IPS-15b (cell line): ENCODE measurements around the gene AGBL4.

Experiments used
- H3K27me3 ChIP-seq: one replicate; pipeline ENCODE4 v1.6.1; 2013; ENCODE audit warnings: low read length; ENCODE audit not compliant: control insufficient read depth, insufficient read depth
- H3K36me3 ChIP-seq: one replicate; pipeline ENCODE4 v1.6.1; 2013; ENCODE audit warnings: low read length; ENCODE audit not compliant: control insufficient read depth, insufficient read depth
- H3K4me1 ChIP-seq: one replicate; pipeline ENCODE4 v1.6.1; 2013; ENCODE audit warnings: mild to moderate bottlenecking, low read length; ENCODE audit not compliant: control insufficient read depth, insufficient read depth
- H3K4me3 ChIP-seq: one replicate; pipeline ENCODE4 v1.5.1; 2013; ENCODE audit warnings: low read depth, low read length
- H3K9ac ChIP-seq: one replicate; pipeline ENCODE4 v1.6.1; 2013; ENCODE audit warnings: low read depth, mild to moderate bottlenecking, low read length
- H3K9me3 ChIP-seq: one replicate; pipeline ENCODE4 v1.6.1; 2013; ENCODE audit warnings: mild to moderate bottlenecking, low read length; ENCODE audit not compliant: control insufficient read depth, insufficient read depth

AGBL4 gene

DNA sequence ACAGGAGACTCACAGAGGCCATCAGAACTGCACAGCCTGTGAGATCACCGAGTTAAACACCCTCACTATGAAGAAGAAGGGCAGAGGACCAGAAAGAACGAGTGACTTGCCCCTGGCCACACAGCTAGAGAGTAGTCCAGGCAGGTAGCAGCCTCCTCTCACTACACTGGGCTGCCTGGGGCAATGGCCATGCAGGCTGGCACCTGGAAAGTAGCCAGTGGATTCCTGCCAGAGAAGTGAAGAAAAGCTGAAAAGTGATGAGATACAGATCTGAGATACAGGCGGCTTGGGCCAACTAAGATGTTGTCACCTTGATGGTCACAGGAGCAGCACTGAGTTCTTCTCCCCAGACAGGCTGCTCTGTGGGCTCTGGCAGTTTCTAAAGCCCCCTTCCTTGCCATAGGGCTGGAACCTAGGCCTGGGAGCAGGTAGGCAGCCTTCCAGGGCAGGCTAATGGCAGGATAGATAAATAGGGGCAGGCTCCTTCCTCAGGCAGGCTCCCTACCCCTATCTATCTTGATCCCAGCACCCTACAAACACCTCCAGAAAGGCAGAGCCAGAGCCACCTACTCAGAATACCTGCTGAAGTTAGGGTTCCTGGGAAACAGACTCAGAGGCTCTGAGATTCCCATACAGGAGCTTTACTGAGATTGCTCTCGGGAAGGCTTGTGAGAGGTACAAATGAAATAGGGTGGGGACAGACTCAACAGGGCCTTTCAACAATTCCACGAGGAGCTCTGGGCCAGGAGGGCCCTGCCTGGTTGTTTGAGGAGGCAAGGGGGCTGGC is 1353.3 kb downstream of the AGBL4 start:
- no peak overlapping the region for H3K4me3 ChIP-seq
- no peaks in the 10 kb centered on the region for H3K36me3 ChIP-seq
- no peak overlapping the region for H3K9ac ChIP-seq
- H3K27me3 ChIP-seq, result no peaks in the 10 kb centered on the region
- no peaks in the 10 kb centered on the region for H3K9me3 ChIP-seq
- H3K4me1 ChIP-seq, result peaks cover 13% of the 10 kb centered on the region

DNA sequence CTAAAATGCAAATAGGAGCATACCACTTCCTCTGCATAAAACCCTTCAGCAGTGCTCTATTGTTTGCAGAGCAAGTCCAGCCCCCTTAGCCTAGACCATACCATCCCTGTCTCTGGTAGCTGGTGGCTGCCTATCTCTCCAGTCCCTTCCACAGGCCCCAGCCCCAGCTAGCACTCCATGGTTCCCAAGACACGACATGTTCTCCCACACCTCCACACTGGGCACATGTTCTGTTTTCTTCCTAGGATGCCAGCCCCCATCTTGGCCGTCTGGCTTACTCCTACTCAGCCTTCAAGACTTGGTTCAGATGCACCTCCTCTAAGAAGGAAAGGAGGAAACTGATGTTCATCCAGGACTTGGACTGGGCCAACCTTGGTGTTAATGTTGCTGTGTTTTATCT is 1355.4 kb downstream of the AGBL4 start:
- Histone ChIP-seq H3K27me3 (no peaks in the 10 kb centered on the region), H3K4me3 (no peak overlapping the region), H3K9me3 (no peaks in the 10 kb centered on the region), H3K4me1 (peaks cover 10% of the 10 kb centered on the region), H3K9ac (no peak overlapping the region), H3K36me3 (no peaks in the 10 kb centered on the region)

DNA sequence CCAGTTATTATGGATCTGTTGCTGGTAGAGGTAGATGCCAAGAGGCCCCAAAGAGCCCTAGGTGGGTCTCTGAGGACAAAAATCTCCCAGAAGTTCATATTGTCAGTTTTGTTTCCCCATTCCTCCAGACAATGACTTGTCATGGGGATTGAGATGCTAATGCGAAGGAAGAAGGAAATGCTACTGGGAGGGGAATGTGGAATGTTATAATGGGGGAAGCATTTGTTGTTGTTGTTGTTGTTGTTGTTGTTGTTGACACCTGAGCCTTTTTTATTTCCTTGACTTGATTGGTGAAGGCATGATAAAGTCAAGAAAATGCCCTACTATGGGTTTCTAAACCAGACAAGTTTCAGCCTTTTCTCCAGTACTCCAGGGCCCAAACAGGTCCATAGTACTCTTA is 1356.0 kb downstream of the AGBL4 start:
- no peak overlapping the region for H3K9ac ChIP-seq
- no peak overlapping the region for H3K4me3 ChIP-seq
- peaks cover 10% of the 10 kb centered on the region for H3K4me1 ChIP-seq
- H3K9me3 ChIP-seq, result no peaks in the 10 kb centered on the region
- no peaks in the 10 kb centered on the region for H3K27me3 ChIP-seq
- H3K36me3 ChIP-seq, result no peaks in the 10 kb centered on the region

DNA sequence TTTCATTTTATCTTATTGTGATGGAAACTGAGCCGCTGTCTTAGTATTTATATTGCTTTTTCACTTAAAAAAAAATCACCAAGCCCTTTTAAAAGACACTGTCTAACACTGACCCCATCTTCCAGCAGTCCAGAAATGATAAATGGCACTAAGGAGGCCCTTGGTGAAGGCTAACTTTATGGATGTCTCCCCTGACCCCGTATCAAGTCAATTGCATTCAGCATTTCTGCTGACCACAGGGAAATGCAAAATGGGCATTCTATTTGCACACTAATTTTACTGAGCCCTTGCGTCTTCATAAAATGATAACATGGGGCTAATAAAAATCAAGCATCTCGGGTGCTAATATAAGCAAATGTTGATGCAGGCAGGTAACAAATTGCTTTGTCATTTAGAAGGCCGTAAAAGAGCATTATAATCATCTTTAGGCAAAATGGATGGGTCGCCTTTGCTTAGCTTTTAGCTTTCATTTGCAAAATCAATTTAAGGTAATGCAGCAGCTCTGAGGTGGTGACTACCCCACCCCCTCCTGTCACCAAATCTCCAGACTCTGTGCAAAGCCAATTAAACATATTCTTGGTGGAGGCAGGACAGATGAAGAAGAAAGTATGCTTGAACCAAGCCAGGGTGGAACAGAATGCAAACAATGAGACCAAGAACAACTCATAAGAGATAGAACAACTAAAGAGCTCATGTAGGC is 1357.9 kb downstream of the AGBL4 start:
- H3K4me3 ChIP-seq, result no peak overlapping the region
- H3K27me3 ChIP-seq, result no peaks in the 10 kb centered on the region
- H3K36me3 ChIP-seq, result no peaks in the 10 kb centered on the region
- no peaks in the 10 kb centered on the region for H3K9me3 ChIP-seq
- no peak overlapping the region for H3K9ac ChIP-seq
- H3K4me1 ChIP-seq, result peaks cover 10% of the 10 kb centered on the region

DNA sequence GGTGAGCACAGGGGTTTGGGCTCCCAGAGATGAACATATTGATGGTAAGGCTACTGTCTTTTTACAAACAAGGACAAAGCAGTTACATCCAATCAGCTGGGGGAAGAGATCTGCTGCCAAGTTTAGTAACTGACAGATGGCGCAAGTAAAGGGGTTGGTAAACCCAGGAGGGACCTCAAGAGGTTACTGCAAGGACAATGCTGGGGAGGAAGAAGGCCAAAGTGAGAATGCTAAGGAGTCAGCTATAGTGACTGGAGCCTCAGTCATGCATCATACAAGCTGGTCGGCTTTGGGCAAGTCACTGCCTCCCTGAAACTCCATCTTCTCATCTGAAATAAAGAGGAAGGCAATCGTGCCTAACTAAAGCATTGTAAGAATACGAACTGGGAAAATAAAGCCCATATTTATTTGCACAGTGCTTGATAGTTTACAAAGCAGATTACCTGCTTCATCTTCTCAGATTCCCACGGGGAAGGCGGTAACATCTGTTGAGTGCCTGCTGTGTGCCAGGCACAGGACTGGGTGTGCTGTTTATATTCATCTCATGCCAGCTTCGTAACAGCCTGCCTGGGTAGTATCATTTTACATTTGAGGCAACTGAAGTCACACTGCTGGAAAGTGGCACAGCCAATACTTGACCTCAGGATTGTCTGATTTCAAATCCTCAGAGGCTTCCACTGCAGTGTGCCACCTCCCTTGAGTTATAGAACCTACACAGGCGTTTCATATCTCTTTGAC is 1361.9 kb downstream of the AGBL4 start:
- no peaks in the 10 kb centered on the region for H3K27me3 ChIP-seq
- no peak overlapping the region for H3K9ac ChIP-seq
- H3K9me3 ChIP-seq, result no peaks in the 10 kb centered on the region
- no peaks in the 10 kb centered on the region for H3K36me3 ChIP-seq
- no peaks in the 10 kb centered on the region for H3K4me1 ChIP-seq
- H3K4me3 ChIP-seq, result no peak overlapping the region

DNA sequence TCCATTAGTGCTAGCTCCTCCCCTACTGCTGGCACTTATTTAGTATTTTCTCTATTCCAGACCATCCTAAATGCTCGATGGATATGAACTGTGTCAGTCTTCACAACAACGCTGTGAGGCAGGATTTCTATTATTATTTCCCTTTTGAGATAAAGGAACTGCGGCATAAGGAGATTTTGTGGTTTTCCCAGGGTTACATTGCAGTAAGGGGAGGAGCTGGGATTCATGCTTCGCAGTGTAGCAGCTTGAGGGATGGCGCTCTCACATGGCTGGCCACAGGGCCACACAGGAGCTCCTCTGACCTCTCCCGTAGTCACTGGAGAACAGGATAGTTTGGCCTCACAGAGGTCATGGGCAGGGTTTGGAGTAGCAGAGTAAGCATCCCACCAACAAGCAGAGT is 1364.0 kb downstream of the AGBL4 start:
- no peaks in the 10 kb centered on the region for H3K9me3 ChIP-seq
- H3K4me1 ChIP-seq, result no peaks in the 10 kb centered on the region
- H3K36me3 ChIP-seq, result no peaks in the 10 kb centered on the region
- H3K9ac ChIP-seq, result no peak overlapping the region
- H3K4me3 ChIP-seq, result no peak overlapping the region
- no peaks in the 10 kb centered on the region for H3K27me3 ChIP-seq

DNA sequence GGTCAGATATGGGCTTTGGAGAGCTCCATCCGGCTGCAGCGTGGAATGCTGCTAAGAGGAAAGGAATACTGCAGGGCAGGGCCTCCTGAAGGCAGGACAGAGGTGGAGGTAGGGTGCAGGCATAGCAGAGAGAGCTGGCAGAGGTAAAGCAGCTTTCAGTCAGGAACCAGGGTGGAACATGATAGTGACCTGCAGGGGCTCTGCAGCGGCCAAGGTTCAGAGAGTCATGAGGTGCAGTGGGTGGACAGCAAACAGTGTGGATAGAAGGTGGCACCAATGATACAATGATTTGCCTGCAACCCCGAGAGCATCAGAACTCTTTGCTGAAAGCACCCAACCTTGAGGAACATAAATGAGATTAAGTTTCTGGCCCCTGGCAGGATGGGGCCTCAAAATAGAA is 1366.3 kb downstream of the AGBL4 start:
- no peaks in the 10 kb centered on the region for H3K9me3 ChIP-seq
- H3K4me3 ChIP-seq, result no peak overlapping the region
- H3K9ac ChIP-seq, result no peak overlapping the region
- H3K27me3 ChIP-seq, result no peaks in the 10 kb centered on the region
- H3K36me3 ChIP-seq, result no peaks in the 10 kb centered on the region
- no peaks in the 10 kb centered on the region for H3K4me1 ChIP-seq

DNA sequence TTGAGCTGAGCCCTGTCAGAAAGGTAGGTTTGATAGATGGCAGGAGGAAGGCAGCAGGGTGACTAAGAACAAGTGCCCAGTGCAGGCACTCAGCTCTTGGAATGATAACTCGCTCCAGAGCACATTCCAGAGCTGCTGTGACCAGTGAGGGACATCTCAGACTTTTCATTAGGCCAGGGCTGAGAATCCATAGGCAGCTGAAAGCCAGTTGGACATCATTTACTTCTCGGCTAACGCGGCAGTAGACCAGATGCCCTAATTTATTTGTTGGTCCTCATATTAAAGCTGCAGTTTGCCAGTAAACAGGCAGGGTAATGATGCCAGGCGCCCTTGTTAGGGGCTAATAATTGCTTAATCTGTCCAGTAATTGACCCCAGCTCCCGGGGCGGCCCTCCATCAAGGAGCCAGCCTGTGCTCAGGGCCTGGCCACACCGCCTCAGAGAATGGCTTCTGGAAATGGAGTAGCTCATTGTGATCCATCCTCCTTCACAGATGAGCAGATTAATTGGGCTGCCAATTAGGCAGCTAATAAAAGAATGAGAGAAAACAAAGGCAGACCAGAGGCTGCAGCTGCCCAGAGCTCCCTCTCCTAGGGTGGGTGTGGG is 1369.0 kb downstream of the AGBL4 start:
- Histone ChIP-seq H3K4me3 (no peak overlapping the region), H3K9me3 (no peaks in the 10 kb centered on the region), H3K9ac (no peak overlapping the region), H3K4me1 (no peaks in the 10 kb centered on the region), H3K27me3 (no peaks in the 10 kb centered on the region), H3K36me3 (no peaks in the 10 kb centered on the region)

DNA sequence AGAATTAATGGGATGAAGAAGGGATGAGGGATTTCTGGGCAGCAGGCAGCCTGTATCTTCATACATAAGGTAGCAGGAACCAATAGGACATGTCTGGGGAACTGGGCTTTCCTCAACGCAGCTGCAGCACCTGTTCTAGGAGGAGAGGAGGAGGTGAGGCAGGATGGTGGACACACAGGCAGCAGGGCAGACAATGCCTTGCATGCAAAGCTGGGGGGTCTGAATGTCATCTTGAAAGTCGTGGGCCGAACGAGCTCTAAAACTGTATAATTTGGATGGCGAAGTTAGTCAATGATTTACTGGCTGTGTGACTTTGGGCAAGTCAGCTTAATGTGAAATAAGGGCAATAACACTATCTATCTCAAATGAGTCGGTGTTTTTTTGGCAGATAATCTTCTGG is 1371.4 kb downstream of the AGBL4 start:
- Histone ChIP-seq H3K4me1 (no peaks in the 10 kb centered on the region), H3K9ac (no peak overlapping the region), H3K27me3 (no peaks in the 10 kb centered on the region), H3K9me3 (no peaks in the 10 kb centered on the region), H3K4me3 (no peak overlapping the region), H3K36me3 (no peaks in the 10 kb centered on the region)

DNA sequence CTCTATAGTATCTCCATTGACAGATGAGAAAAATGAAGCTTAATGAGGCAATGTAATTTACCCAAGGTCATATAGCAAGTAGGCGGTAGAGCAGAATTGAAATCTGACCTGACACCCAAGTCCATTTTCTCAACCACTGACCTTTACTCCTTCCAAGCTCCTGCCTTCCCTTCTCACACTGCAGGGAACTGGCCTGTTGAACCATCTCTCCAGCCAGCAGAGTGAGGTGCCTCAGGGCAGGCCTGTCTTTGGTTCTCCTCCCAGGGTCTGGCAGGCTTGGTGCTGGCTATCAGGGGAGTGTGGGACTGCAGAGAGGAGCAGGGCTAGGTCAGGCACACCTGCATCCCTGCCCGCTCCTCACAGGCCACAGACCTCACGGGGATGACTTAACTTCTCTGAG is 1373.9 kb downstream of the AGBL4 start:
- H3K9me3 ChIP-seq, result no peaks in the 10 kb centered on the region
- no peak overlapping the region for H3K9ac ChIP-seq
- no peaks in the 10 kb centered on the region for H3K36me3 ChIP-seq
- no peaks in the 10 kb centered on the region for H3K27me3 ChIP-seq
- H3K4me1 ChIP-seq, result peaks cover 7% of the 10 kb centered on the region
- no peak overlapping the region for H3K4me3 ChIP-seq

DNA sequence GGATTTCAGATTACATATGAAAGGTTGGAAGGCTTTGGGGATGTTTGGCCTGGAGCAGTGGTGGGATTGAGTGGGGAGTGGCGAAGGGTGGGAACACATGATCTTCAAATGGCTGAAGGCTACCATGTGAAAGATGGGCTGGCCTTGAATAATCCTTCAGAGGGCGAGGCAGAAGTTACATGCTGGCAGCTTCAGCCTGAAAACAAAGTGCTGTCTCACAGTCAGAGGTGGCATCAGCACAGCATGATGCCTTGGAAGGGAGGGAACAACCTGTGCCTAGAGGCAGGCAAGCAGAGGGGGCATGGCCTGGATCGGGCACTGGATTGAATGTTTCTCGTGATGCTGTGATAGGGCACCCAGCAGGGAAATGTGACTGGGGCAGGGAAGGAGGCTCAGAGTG is 1377.9 kb downstream of the AGBL4 start:
- Histone ChIP-seq H3K4me1 (peaks cover 7% of the 10 kb centered on the region), H3K4me3 (no peak overlapping the region), H3K36me3 (no peaks in the 10 kb centered on the region), H3K9me3 (no peaks in the 10 kb centered on the region), H3K9ac (no peak overlapping the region), H3K27me3 (peaks cover 3% of the 10 kb centered on the region)
